Subcutaneous adipose tissue (tissue), 4 donors: Measurements from ENCODE around the gene NECTIN4. TPM values are rescaled to one million over a fixed set of nuclear protein-coding genes. Genes with fewer than 3 reads are reported as not detected.

Experiments used
- CTCF ChIP-seq: fragments of 450-650 bp; IDR thresholded peaks from one replicate; pipeline ENCODE4 v1.5.1; 2016; ENCODE audit warnings: low read depth, mild to moderate bottlenecking, control low read depth, antibody characterized with exemption, moderate library complexity
- total RNA-seq, 4 donors: library from RNA; depleted of rRNA; stranded (reverse); fragments of >200 nt; gene quantifications; one replicate each; pipeline ENCODE4 v1.1.0, GENCODE V29; 2016

NECTIN4 gene
- total RNA-seq = 1 to 10 TPM in 1 of 4 donors, under 1 TPM in 1, not detected in 2; 0.22 to 2.4 TPM

- TF ChIP-seq CTCF = no peak
Observed at GRCh38 chr1:161089251-161089924, at the start of gene NECTIN4. TSS of gene NECTIN4 (minus strand) at chr1:161089558. CDS start at chr1:161089296, 262 bp downstream.

GRCh38 chr1:161138431-161138830 lies 49.1 kb upstream of the NECTIN4 start:
- TF ChIP-seq CTCF = no peak

GRCh38 chr1:161137881-161138280 lies 48.5 kb upstream of the NECTIN4 start:
- no peak for TF ChIP-seq CTCF

- TF ChIP-seq CTCF = no peak
Observed at GRCh38 chr1:161133220-161133740, 43.9 kb upstream of the NECTIN4 start.

GRCh38 chr1:161132410-161133219 lies 43.3 kb upstream of the NECTIN4 start, which contains the start of gene DEDD:
TSS of gene DEDD (minus strand) at chr1:161132667. CDS start at chr1:161124462, 8,205 bp downstream.
- no peak for TF ChIP-seq CTCF

GRCh38 chr1:161131523-161132409 lies 42.4 kb upstream of the NECTIN4 start:
- no peak for TF ChIP-seq CTCF
